Osteoblast (primary cell): ENCODE data around the gene DCC. TPM values are rescaled to one million over a fixed set of nuclear protein-coding genes. Genes with fewer than 3 reads are reported as not detected.

Experiments
- DNase-seq: peaks from one replicate; pipeline ENCODE4 v3.0.0; 2011; ENCODE audit warnings: low spot score, mixed read lengths; ENCODE audit not compliant: insufficient read length; ENCODE audit errors: missing footprints
- H2AFZ ChIP-seq: 2 replicates; pipeline ENCODE4 v1.6.0; 2011; ENCODE audit warnings: mild to moderate bottlenecking, low read length
- H3K27ac ChIP-seq: 2 replicates; pipeline ENCODE4 v1.5.1; 2011; ENCODE audit warnings: mild to moderate bottlenecking, low read depth, low read length, moderate library complexity
- H3K27me3 ChIP-seq: 2 replicates; pipeline ENCODE4 v1.6.0; 2012; ENCODE audit warnings: mild to moderate bottlenecking, control low read depth, inconsistent platforms, low read length, moderate library complexity; ENCODE audit not compliant: insufficient read depth
- H3K36me3 ChIP-seq: 2 replicates; pipeline ENCODE4 v1.5.1; 2011; ENCODE audit warnings: mild to moderate bottlenecking, low read length, control low read depth, moderate library complexity; ENCODE audit not compliant: insufficient read depth
- H3K4me1 ChIP-seq: 2 replicates; pipeline ENCODE4 v1.5.1; 2011; ENCODE audit warnings: mild to moderate bottlenecking, low read length, control low read depth, moderate library complexity; ENCODE audit not compliant: insufficient read depth
- H3K4me2 ChIP-seq: 2 replicates; pipeline ENCODE4 v1.6.0; 2011; ENCODE audit warnings: mild to moderate bottlenecking, low read length; ENCODE audit not compliant: insufficient read depth
- H3K4me3 ChIP-seq: fragments of 200-600 bp; sonication (generic); 3 replicates; pipeline ENCODE4 v1.5.1; 2012; ENCODE audit warnings: mild to moderate bottlenecking, low read length, inconsistent platforms; ENCODE audit not compliant: insufficient read depth
- H3K79me2 ChIP-seq: 2 replicates; pipeline ENCODE4 v1.6.0; 2012; ENCODE audit warnings: mild to moderate bottlenecking, low read length, control low read depth, inconsistent platforms; ENCODE audit not compliant: insufficient read depth
- H3K9me3 ChIP-seq: 2 replicates; pipeline ENCODE4 v1.5.1; 2011; ENCODE audit warnings: low read depth, low read length, control low read depth
- H4K20me1 ChIP-seq: 2 replicates; pipeline ENCODE4 v1.6.0; 2012; ENCODE audit warnings: mild to moderate bottlenecking, low read length, control low read depth; ENCODE audit not compliant: insufficient read depth
- CTCF ChIP-seq: IDR thresholded peaks from 2 replicates; pipeline ENCODE4 v1.5.1; 2011; ENCODE audit warnings: mild to moderate bottlenecking, low read depth, low read length, moderate library complexity; ENCODE audit errors: extremely low read depth
- total RNA-seq: library from RNA; depleted of rRNA; stranded (reverse); fragments of >200 nt; gene quantifications from 2 replicates; pipeline ENCODE4 v1.2.3, GENCODE V29; 2012

Gene DCC
- total RNA-seq, 1 donor, result not detected

GRCh38 chr18:52903857-52904256 is 563.9 kb downstream of the DCC start:
- Histone ChIP-seq H4K20me1 (no peaks in the 10 kb centered on the region), H3K4me3 (no peak overlapping the region), H3K27me3 (no peaks in the 10 kb centered on the region), H3K4me2 (no peak overlapping the region), H3K27ac (no peak overlapping the region), H3K9me3 (no peaks in the 10 kb centered on the region), H3K4me1 (no peaks in the 10 kb centered on the region), H3K36me3 (no peaks in the 10 kb centered on the region), H3K79me2 (no peaks in the 10 kb centered on the region), H2AFZ (no peak overlapping the region)
- DNase-seq, result no peak
- no peak for TF ChIP-seq CTCF

GRCh38 chr18:52907543-52908308 is 567.7 kb downstream of the DCC start:
- Histone ChIP-seq H3K9me3 (no peaks in the 10 kb centered on the region), H3K4me3 (no peak overlapping the region), H3K27ac (no peak overlapping the region), H3K79me2 (no peaks in the 10 kb centered on the region), H3K4me2 (no peak overlapping the region), H3K27me3 (no peaks in the 10 kb centered on the region), H2AFZ (no peak overlapping the region), H3K4me1 (no peaks in the 10 kb centered on the region), H3K36me3 (no peaks in the 10 kb centered on the region), H4K20me1 (no peaks in the 10 kb centered on the region)
- DNase-seq, result no peak
- TF ChIP-seq CTCF, result no peak

- Histone ChIP-seq H4K20me1 (no peaks in the 10 kb centered on the region), H3K27ac (no peak overlapping the region), H3K79me2 (no peaks in the 10 kb centered on the region), H3K4me3 (no peak overlapping the region), H3K4me2 (no peak overlapping the region), H2AFZ (no peak overlapping the region), H3K4me1 (no peaks in the 10 kb centered on the region), H3K27me3 (no peaks in the 10 kb centered on the region), H3K36me3 (no peaks in the 10 kb centered on the region), H3K9me3 (no peaks in the 10 kb centered on the region)
- TF ChIP-seq CTCF, result no peak
- DNase-seq, result no peak
Observed at GRCh38 chr18:52914148-52914547, 574.2 kb downstream of the DCC start.

GRCh38 chr18:52920665-52921064 is 580.7 kb downstream of the DCC start:
- Histone ChIP-seq H3K4me1 (no peaks in the 10 kb centered on the region), H2AFZ (no peak overlapping the region), H3K9me3 (no peaks in the 10 kb centered on the region), H3K27me3 (no peaks in the 10 kb centered on the region), H3K4me3 (no peak overlapping the region), H3K79me2 (no peaks in the 10 kb centered on the region), H3K27ac (no peak overlapping the region), H4K20me1 (no peaks in the 10 kb centered on the region), H3K36me3 (no peaks in the 10 kb centered on the region), H3K4me2 (no peak overlapping the region)
- DNase-seq, result no peak
- TF ChIP-seq CTCF, result no peak
